ENCODE data around the gene HOXA13.

HOXA13 gene

DNA sequence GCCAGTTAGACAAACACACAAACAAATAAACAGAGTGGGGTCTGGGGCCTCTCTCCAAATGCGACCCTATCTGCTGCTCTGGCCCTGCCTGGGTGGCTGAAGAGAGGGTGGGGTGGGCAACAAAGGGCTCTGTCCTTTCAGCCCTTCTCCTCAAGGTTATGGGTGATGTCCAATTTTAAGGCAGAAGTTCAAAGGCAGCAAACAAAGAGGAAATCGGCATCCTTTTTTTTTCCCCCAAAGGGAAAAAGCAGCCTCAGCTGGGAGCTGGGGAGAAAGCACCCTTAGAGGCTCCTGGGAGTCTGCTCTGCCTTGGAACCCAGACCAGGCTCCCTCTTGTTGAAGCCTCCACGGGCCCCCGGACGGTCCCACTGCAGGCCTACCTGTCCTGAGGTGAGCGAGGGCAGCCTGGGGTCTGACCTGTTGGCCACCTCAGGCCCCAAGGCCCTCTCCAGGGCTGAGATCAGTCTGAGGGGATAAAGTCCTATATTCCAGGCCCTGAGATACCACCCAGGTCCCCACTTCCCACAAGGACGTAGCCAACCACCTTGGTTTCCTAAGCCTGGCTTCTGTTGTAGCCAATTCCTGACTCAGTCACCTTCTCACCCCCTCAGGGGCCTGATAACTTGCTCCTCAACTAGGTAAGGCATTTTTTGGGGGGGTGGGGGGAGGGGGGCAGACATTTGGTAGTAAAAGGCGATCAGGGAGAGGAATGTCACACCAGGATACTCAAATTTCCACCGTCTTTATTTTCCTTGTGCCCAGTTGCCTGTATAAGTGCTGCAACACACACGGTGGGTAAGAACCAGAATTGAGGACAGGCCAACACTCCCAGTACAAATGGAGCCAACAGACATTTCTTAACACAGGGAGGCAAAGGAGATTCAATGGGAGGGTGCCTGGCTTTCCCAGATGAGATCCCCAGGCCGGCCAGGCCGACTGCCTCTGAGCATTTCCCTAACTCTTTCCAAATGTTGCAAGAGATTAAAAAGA lies 19.2 kb downstream of the HOXA13 start:
- TF ChIP-seq, protein P1, sequence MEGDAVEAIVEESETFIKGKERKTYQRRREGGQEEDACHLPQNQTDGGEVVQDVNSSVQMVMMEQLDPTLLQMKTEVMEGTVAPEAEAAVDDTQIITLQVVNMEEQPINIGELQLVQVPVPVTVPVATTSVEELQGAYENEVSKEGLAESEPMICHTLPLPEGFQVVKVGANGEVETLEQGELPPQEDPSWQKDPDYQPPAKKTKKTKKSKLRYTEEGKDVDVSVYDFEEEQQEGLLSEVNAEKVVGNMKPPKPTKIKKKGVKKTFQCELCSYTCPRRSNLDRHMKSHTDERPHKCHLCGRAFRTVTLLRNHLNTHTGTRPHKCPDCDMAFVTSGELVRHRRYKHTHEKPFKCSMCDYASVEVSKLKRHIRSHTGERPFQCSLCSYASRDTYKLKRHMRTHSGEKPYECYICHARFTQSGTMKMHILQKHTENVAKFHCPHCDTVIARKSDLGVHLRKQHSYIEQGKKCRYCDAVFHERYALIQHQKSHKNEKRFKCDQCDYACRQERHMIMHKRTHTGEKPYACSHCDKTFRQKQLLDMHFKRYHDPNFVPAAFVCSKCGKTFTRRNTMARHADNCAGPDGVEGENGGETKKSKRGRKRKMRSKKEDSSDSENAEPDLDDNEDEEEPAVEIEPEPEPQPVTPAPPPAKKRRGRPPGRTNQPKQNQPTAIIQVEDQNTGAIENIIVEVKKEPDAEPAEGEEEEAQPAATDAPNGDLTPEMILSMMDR (IDR thresholded peaks at IDR 0.05; ENCODE audit: borderline replicate concordance, control extremely low read depth, extremely low read depth, insufficient read depth, missing control alignments) = no peak
- no peak for DNase-seq (ENCODE audit: low spot score)
- in situ Hi-C loops (cut with MboI; ENCODE audit: low sequenced_read_pairs, unreplicated experiment) = no loop called here

DNA sequence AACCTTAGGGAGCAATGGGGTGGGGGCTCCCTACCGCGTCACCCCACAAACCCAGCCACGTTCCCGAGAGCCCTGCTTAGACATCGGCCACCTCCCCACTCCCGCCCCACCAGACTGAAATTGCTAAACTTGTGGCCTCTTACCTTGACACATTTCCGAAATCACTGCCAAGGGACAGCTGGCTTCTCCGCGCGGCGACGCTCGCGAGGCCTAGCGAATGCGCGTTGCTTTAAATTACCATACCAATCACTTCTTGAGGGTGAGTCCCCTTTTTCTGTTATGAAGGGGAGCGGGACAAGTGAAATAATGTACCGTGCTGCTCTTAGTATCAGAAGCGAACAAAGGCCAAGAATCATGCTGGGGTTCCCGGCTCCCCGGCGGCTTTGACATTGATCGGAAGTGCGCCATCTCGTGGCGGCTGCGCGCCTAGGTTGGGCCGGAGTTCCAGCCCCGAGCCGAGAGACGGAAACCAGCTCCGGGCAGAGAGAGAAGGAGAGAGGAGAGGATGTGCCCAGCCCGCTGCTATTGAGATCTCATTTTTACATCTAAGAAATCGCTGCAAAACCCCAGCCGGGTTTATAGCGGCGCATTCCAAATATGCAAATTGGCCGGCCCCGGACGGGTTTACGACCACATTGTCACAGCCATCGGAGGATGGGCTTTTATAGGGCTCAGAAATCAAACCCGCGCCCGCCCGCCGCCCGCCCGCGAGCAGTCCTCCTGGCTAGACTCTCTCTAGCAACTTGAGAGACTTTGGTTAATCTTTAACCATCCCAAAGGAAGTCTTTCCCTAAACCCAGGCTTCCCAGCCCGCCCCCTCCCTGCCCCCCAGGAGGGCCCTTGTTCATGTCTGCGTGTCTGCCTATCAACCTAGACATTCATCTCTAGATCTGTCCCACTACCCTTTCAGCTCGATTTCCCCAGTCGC lies 20.1 kb downstream of the HOXA13 start:
- TF ChIP-seq, protein P1 (IDR thresholded peaks at IDR 0.05; ENCODE audit: borderline replicate concordance, control extremely low read depth, extremely low read depth, insufficient read depth, missing control alignments) = peak; percentile 52
- in situ Hi-C loops (cut with MboI; ENCODE audit: low sequenced_read_pairs, unreplicated experiment) = no loop called here
- peak; percentile 84 for DNase-seq (ENCODE audit: low spot score)

GRCh38 chr7:27179030-27179429 lies 20.9 kb downstream of the HOXA13 start:
- in situ Hi-C loops (cut with MboI; ENCODE audit: low sequenced_read_pairs, unreplicated experiment) = no loop called here
- no peak for DNase-seq (ENCODE audit: low spot score)
- TF ChIP-seq, protein P1 (IDR thresholded peaks at IDR 0.05; ENCODE audit: borderline replicate concordance, control extremely low read depth, extremely low read depth, insufficient read depth, missing control alignments) = no peak

- TF ChIP-seq, protein P1 (IDR thresholded peaks at IDR 0.05; ENCODE audit: borderline replicate concordance, control extremely low read depth, extremely low read depth, insufficient read depth, missing control alignments) = no peak
- in situ Hi-C loops (cut with MboI; ENCODE audit: low sequenced_read_pairs, unreplicated experiment) = no loop called here
- DNase-seq (ENCODE audit: low spot score) = no peak
Measured at GRCh38 chr7:27178366-27178765, 21.5 kb downstream of the HOXA13 start.

DNA sequence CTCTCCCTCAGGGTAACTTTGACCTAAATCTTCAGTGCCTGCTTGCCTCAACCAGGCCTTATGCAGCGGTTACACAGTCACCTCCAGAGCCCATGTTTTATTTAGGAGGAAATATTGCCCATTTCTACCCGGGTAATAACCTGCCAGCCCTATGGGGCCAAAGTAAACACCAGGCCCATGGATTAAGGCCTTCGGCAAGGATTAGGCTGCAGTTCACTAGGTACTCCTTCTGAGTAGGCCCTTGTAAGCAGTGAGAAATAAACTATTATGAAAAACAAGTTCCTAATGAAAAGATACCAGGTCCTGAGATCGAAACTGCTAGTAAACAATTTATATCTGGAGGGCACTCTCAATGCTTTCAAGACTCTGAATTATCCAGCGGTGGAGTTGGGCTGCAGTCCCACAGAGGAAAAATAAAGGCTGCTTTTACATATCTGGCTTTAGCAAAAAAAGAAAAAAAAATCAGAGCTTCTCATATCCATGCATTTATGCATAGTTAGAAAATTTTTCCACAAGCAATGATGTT lies 22.0 kb downstream of the HOXA13 start:
- DNase-seq (ENCODE audit: low spot score) = no peak
- TF ChIP-seq, protein P1 (IDR thresholded peaks at IDR 0.05; ENCODE audit: borderline replicate concordance, control extremely low read depth, extremely low read depth, insufficient read depth, missing control alignments) = no peak
- in situ Hi-C loops (cut with MboI; ENCODE audit: low sequenced_read_pairs, unreplicated experiment) = no loop called here
